Fibroblast of skin of right quadriceps (primary cell): ENCODE data around the gene POLR3C.
"Not testable (repeated sequence)": the region's sequence is repeated elsewhere in the genome, so short reads cannot be mapped to it uniquely, and the experiment has no call there.

Experiments used
- DNase-seq: peaks from one replicate; pipeline ENCODE4 v3.0.0-alpha.2; 2013

Gene POLR3C, protein sequence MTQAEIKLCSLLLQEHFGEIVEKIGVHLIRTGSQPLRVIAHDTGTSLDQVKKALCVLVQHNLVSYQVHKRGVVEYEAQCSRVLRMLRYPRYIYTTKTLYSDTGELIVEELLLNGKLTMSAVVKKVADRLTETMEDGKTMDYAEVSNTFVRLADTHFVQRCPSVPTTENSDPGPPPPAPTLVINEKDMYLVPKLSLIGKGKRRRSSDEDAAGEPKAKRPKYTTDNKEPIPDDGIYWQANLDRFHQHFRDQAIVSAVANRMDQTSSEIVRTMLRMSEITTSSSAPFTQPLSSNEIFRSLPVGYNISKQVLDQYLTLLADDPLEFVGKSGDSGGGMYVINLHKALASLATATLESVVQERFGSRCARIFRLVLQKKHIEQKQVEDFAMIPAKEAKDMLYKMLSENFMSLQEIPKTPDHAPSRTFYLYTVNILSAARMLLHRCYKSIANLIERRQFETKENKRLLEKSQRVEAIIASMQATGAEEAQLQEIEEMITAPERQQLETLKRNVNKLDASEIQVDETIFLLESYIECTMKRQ

DNA sequence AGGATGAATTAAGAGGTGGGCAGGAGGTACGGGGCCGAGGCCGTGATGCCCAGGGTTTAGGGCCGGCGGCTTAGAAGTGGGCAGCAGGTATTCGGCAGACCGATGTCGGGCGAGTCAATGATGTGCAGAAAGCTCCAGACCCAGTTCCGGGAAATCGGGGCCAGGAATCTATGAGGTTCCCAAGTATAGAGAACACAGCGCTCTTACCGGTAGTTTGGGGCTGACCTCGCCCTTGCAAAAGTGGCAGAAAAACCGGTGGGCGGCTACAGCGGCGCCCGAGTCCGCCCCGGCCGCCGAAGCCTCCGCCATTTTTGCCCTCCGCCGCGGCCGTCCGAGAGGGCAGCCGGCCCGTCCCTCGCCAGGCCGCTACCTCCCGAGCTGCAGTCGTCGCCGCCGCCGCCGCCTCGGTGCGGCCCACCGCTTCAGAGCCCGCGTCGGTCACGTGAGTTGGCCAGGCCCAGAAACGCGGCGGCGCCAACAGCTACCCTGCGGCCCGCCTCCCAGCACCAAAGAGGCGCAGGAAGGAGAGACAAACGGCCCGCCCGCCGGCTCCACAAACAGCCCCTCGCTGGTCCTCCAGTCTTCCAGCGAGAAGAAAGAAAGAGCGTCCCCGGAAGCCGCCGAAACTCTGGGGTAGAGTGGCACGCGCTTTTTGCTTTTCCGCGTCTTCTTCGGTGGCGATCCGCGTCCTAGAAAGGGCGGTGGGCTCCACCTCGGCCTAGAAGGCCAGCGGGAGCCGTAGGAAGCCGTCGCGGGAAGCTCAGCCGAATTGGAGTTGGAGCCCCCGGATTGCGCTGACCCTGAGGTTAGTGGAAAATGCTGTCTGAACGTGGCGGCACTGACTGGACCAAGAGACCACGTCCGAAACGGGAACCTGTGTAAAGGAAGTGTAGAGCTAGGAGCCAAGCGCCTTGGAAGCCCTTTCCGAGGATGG is at the start of gene POLR3C, which contains the start of gene RNF115:
Gene POLR3C (plus strand): TSS at position 636 of the 934 bp plus-strand sequence. CDS start 1,577 bp downstream, outside the sequence.
Gene RNF115 (minus strand): TSS at position 531 of the 934 bp plus-strand sequence. CDS start 222 bp downstream, at position 309.
- DNase-seq: peak; percentile 92

DNA sequence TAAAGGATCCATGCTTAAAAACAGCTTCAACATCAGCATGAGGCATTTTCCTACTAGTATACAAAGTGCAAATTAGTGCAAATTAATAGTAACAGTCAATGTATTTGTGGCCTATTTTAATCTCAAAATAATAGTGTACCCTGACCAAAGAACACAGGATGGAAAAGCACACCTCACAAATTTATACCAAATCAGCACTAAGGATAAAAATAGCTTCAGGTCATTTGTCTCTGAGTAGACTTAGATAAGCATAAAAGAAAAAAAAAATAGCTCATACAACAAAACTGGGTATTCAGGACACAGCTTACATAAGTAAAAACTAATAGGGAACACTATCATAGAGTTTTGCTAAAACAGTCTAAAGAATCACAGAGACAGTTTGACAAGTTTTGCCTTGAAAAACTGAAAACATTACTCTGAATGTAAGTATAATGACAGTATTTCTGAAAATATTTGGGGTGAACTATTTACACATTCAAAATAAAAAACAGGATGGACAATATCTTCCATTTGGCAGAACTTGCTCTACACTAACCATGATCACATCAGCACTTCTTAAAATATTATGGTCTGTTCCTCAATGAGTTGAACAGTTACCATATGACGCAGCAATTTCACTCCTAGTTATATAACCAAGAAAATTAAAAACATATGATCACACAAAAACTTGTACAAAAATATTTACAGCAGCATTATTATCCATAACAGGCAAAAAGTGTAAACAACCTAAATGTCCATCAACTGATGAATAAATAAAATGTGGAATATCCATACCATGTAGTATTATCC is 46.4 kb upstream of the POLR3C start:
- DNase-seq: no peak

- DNase-seq: no peak
Measured at GRCh38 chr1:145778146-145778540, 45.9 kb upstream of the POLR3C start.

DNA sequence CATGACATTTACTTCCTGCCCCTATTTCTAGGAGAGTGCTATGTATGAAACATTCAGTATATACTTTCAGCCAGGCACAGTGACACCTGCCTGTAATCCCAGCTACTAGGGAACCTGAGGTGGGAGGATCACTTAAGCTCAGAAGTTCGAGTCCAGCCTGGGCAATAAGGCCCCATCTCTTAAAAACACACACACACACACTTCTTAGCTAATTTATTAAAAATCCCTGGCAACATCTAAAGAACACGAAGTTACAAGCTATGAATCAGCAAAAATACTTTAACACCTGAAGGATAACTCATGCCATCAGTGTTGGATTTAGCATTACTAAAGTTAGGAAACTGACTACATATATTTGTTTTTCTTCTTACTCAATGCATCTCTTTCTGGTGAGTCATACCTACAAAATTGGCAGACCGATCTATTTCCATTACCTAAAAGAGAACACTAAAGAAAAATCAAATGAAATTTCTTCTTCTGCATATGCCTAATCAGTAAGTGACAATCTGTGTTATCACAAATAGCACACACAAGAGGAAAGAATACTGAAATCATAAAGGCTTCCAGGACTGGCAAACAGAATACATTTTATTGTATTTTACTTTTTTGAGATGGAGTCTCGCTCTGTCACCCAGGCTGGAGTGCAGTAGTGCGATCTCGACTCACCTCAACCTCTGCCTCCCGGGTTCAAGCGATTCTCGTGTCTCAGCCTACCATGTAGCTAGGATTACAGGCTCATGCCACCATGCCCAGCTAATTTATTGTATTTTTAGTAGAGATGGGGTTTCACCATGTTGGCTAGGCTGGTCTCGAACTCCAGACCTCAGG is 41.5 kb upstream of the POLR3C start:
- DNase-seq: peak; percentile 91

GRCh38 chr1:145784409-145784808 is 39.6 kb upstream of the POLR3C start:
- no peak for DNase-seq

- no peak for DNase-seq
Measured at GRCh38 chr1:145785547-145785946, 38.5 kb upstream of the POLR3C start.

DNA sequence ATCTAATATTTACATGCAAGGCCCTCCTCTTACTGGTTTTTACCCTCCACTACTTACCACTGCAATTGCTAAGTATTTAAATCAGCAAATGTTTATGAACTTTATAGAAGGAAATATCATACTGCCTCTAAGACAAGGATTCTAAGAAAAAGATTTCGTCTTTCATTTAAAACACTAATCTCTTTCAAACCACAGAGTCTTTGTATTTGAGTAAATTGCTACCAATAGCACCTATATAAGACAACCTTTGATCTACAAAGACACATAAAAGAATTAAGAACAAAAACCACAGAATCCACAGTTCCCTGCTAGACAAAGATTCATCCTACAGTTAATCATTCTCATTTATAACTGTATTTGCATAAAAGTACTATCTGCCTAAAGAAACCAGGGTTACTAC is 37.7 kb upstream of the POLR3C start:
- DNase-seq: no peak

- DNase-seq: no peak
Measured at GRCh38 chr1:145788580-145788979, 35.4 kb upstream of the POLR3C start.

DNA sequence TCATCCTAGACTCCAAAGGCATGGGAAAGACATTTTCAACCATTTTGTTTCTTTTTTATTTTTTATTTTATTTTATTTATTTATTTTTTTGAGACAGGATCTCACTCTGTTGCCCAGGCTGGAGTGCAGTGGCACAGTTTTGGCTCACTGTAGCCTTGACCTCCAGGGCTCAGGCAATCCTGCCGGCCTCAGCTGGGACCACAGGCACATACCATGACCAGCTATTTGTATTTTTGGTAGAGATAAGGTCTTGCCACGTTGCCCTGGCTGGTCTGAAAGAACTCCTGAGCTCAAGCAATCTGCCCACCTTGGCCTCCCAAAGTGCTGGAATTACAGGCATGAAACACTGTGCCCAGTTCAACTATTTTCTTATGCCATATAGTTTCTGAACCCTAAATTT is 32.1 kb upstream of the POLR3C start:
- not testable (repeated sequence) for DNase-seq

DNA sequence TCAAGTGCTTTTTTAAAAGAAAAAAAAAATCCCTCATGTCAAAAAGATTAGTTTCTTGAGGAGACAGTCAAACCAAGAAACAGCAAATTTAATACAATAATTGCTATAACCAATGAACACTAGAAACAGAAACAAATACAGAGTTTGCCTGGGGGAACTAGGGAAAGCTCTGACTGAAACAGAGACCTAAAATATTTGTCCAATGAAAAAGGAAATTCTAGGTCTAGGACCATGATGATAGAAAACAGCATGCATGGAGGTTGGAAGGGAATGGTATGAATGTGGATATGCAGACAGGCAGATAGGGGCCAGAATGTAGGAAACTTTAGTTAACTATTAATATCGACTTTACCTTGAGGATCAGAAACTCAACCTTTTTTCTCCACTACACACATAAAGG is 31.5 kb upstream of the POLR3C start:
- DNase-seq: no peak

GRCh38 chr1:145795257-145795881 is 28.6 kb upstream of the POLR3C start:
- no peak for DNase-seq

DNA sequence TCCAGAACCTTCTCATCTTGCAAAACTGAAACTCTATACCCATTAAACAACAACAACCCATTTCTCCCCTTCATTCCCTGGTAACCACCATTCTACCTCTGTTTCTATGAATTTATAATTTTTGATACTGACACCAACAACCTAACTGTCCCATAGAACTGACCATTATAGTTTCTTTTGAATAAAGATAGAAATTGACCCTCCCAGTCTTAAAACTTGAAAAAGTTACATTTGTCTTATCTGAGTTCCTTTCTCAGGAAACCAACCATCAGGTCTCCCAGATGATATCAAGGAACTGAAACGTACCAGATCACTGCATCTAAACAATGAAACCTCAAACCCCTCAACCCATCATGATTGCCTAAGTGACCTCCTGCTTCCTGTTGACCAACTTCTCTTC is 27.2 kb upstream of the POLR3C start:
- DNase-seq: no peak

- DNase-seq: no peak
Measured at GRCh38 chr1:145799806-145800205, 24.2 kb upstream of the POLR3C start.

DNA sequence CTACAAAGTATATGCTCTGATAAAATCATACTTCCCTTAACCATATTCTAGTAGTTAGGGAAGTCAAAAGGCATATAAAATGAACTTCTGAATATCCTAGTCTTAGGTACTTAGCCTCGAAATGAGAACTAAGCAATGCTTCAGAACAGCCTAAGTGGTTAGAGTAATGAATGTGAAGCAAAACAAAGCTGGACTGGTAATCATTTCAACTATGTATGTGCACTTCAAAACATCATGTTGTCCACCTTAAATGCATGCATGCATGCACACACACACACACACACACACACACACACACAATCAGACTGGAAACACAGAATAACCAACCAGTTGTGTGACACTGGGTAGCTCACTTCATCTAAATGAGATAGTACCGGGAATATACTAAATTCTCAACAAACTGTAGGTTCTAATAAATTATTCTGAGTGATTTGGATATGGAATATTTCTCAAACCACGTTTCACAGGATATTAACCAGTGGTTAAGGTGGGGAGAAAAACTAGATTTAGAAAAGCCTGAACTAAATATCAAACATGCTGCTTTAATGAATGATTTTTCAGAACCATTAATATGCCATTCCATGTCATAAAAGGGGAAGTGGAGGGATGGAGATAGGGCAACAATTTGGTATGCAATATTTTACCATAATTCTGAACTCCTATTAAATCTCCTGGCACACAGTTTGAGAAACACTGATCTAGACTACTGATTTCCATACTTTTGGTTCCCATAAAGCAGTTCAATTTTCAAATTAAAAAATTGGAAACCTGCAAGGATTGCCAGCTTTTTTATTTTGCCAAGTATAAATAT is 19.6 kb upstream of the POLR3C start:
- no peak for DNase-seq

- DNase-seq: no peak
Measured at GRCh38 chr1:145805057-145805456, 18.9 kb upstream of the POLR3C start.

DNA sequence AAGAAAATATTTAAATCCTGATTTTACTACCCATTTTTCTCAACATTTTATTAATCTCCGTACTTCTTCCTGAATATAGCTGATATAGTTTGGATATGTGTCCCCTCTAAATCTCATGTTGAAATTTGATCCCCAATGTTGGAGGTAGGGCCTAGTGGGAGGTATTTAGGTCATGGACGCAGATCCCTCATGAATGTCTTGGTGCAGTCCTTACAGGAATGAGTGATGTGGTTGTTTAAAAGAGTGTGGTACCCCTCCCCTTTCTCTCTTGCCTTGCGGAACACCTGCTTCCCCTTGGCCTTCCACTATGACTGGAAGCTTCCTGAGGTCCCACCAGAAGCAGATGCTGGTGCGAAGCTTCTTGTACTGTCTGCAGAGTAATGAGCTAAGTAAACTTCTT is 17.6 kb upstream of the POLR3C start:
- DNase-seq: no peak

DNA sequence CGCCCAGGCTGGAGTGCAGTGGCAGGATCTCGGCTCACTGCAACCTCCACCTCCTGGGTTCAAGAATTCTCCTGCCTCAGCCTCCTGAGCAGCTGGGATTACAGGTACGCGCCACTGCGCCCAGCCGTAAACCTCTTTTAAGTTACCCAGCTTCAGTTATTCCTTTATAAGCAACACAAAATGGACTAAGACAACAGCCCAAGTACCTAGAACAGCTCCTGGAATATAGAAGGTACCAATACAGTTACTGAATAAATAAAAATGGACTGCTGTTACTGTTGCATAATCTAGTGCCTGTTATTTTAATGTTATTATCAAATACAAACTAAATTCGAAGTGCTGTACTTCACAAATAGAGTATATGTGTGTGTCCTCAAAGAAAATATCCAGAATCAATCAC is 17.2 kb upstream of the POLR3C start:
- DNase-seq: no peak

- DNase-seq: not testable (repeated sequence)
Measured at GRCh38 chr1:145812977-145813810, 10.8 kb upstream of the POLR3C start.

DNA sequence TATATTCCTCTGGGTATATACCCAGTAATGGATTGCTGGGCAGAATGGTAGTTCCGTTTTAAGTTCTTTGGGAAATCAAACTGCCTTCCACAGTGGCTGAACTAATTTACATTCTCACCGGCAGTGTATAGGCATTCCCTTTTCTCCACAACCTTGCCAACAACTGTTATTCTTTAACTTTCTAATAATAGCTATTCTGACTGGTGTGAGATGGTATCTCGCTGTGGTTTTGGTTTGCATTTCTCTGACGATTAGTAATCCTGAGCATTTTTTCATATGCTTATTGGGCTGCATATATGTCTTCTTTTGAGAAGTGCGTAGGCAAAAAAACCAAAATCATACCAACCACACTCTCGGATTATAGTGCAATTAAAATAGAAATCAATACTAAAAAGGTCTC is 5.9 kb upstream of the POLR3C start:
- DNase-seq: peak; percentile 83
